ENCODE measurements around the gene OR7G1. TPM values are rescaled to one million over a fixed set of nuclear protein-coding genes. Genes with fewer than 3 reads are reported as not detected.

OR7G1 gene
- total and polyA plus RNA-seq, 2 of the 8 experiments (the other 6 are each of a cell fraction or from before 2014, with no cell fraction given): not detected

DNA sequence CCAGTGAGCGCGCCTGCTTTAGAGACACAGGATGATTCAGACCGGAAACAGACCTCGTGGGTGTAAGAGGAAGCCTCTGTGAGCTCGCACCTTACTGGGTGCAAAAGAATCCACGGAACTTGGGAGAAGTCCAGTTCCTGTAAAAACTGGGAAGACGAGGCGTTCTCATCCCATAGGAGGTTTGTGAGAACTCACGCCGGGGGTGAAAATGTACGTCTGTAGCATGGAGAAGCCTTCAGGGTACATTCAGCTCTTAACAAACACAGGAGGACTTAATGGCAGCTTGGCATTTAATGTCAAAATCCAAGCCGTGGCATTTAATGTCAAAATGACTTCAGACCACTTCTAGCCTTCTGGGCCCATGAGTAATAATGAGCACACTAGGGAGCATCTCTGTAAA is 45.9 kb upstream of the OR7G1 start (continued):
- no peak for TF ChIP-seq SAP30 (IDR thresholded peaks at IDR 0.05; ENCODE audit: insufficient read depth, insufficient replicate concordance, low read length)
- no peak for TF ChIP-seq EZH2 (IDR thresholded peaks at IDR 0.05; ENCODE audit: low read depth, low read length, severe bottlenecking)
- TF ChIP-seq SP2 (IDR thresholded peaks at IDR 0.05; ENCODE audit: low read length): no peak
- TF ChIP-seq NRF1 (IDR thresholded peaks at IDR 0.05; ENCODE audit: low read depth, low read length): no peak
- no peak for TF ChIP-seq KDM1A (IDR thresholded peaks at IDR 0.05; ENCODE audit: borderline replicate concordance, low read length)
- TF ChIP-seq POLR2AphosphoS5 (IDR thresholded peaks at IDR 0.05; ENCODE audit: low read depth, low read length): no peak

Measured in H1 (cell line).